SU-DHL-6 (cell line): ENCODE measurements around the gene NAA50.

Source experiments
- CTCF ChIP-seq: fragments of 200-600 bp; sonication (generic); IDR thresholded peaks from one replicate; pipeline ENCODE4 v1.5.1; 2017; ENCODE audit warnings: antibody characterized with exemption, mild to moderate bottlenecking, low read length, moderate library complexity; ENCODE audit not compliant: insufficient read depth, poor library complexity, severe bottlenecking
- EZH2phosphoT487 ChIP-seq: fragments of 200-600 bp; sonication (generic), shearing (Covaris generic); conservative IDR thresholded peaks from 2 replicates; pipeline ENCODE4 v1.6.1; 2018; ENCODE audit warnings: mild to moderate bottlenecking, antibody characterized with exemption, low read length, moderate library complexity, mixed read lengths

- TF ChIP-seq CTCF = no peak
- TF ChIP-seq EZH2phosphoT487 = no peak
These were observed 28.7 kb downstream of the NAA50 start for GRCh38 chr3:113717308-113717707.
